Osteoblast (primary cell): ENCODE results near the gene NANOS3. TPM values are rescaled to one million over a fixed set of nuclear protein-coding genes. Genes with fewer than 3 reads are reported as not detected.

Experiments used
- DNase-seq: peaks from one replicate; pipeline ENCODE4 v3.0.0; 2011; ENCODE audit warnings: low spot score, mixed read lengths; ENCODE audit not compliant: insufficient read length; ENCODE audit errors: missing footprints
- H2AFZ ChIP-seq: 2 replicates; pipeline ENCODE4 v1.6.0; 2011; ENCODE audit warnings: mild to moderate bottlenecking, low read length
- H3K27ac ChIP-seq: 2 replicates; pipeline ENCODE4 v1.5.1; 2011; ENCODE audit warnings: mild to moderate bottlenecking, low read depth, low read length, moderate library complexity
- H3K27me3 ChIP-seq: 2 replicates; pipeline ENCODE4 v1.6.0; 2012; ENCODE audit warnings: mild to moderate bottlenecking, control low read depth, inconsistent platforms, low read length, moderate library complexity; ENCODE audit not compliant: insufficient read depth
- H3K36me3 ChIP-seq: 2 replicates; pipeline ENCODE4 v1.5.1; 2011; ENCODE audit warnings: mild to moderate bottlenecking, low read length, control low read depth, moderate library complexity; ENCODE audit not compliant: insufficient read depth
- H3K4me1 ChIP-seq: 2 replicates; pipeline ENCODE4 v1.5.1; 2011; ENCODE audit warnings: mild to moderate bottlenecking, low read length, control low read depth, moderate library complexity; ENCODE audit not compliant: insufficient read depth
- H3K4me2 ChIP-seq: 2 replicates; pipeline ENCODE4 v1.6.0; 2011; ENCODE audit warnings: mild to moderate bottlenecking, low read length; ENCODE audit not compliant: insufficient read depth
- H3K4me3 ChIP-seq: fragments of 200-600 bp; sonication (generic); 3 replicates; pipeline ENCODE4 v1.5.1; 2012; ENCODE audit warnings: mild to moderate bottlenecking, low read length, inconsistent platforms; ENCODE audit not compliant: insufficient read depth
- H3K79me2 ChIP-seq: 2 replicates; pipeline ENCODE4 v1.6.0; 2012; ENCODE audit warnings: mild to moderate bottlenecking, low read length, control low read depth, inconsistent platforms; ENCODE audit not compliant: insufficient read depth
- H3K9me3 ChIP-seq: 2 replicates; pipeline ENCODE4 v1.5.1; 2011; ENCODE audit warnings: low read depth, low read length, control low read depth
- H4K20me1 ChIP-seq: 2 replicates; pipeline ENCODE4 v1.6.0; 2012; ENCODE audit warnings: mild to moderate bottlenecking, low read length, control low read depth; ENCODE audit not compliant: insufficient read depth
- CTCF ChIP-seq: IDR thresholded peaks from 2 replicates; pipeline ENCODE4 v1.5.1; 2011; ENCODE audit warnings: mild to moderate bottlenecking, low read depth, low read length, moderate library complexity; ENCODE audit errors: extremely low read depth
- total RNA-seq: library from RNA; depleted of rRNA; stranded (reverse); fragments of >200 nt; gene quantifications from 2 replicates; pipeline ENCODE4 v1.2.3, GENCODE V29; 2012

Gene NANOS3
- total RNA-seq, 1 donor: not detected

- H2AFZ ChIP-seq: peak overlapping the region; percentile 74
- no peaks in the 10 kb centered on the region for H3K36me3 ChIP-seq
- peak overlapping the region; percentile 82 for H3K4me2 ChIP-seq
- peak overlapping the region; percentile 71 for H3K4me3 ChIP-seq
- peaks cover 3% of the 10 kb centered on the region for H4K20me1 ChIP-seq
- peak overlapping the region; percentile 79 for H3K27ac ChIP-seq
- TF ChIP-seq CTCF: peak; percentile 79
- peak; percentile 100 for DNase-seq
- H3K4me1 ChIP-seq: peaks cover 9% of the 10 kb centered on the region
- H3K9me3 ChIP-seq: no peaks in the 10 kb centered on the region
- H3K27me3 ChIP-seq: peaks cover 8% of the 10 kb centered on the region
- H3K79me2 ChIP-seq: peaks cover 3% of the 10 kb centered on the region
Measured at GRCh38 chr19:13861714-13862531, 15.0 kb upstream of the NANOS3 start.

- Histone ChIP-seq H4K20me1 (peaks cover 3% of the 10 kb centered on the region), H3K36me3 (no peaks in the 10 kb centered on the region), H3K9me3 (no peaks in the 10 kb centered on the region), H3K27ac (no peak overlapping the region), H2AFZ (no peak overlapping the region), H3K79me2 (peaks cover 3% of the 10 kb centered on the region), H3K4me1 (peaks cover 9% of the 10 kb centered on the region), H3K4me3 (no peak overlapping the region), H3K27me3 (peaks cover 8% of the 10 kb centered on the region), H3K4me2 (no peak overlapping the region)
- no peak for TF ChIP-seq CTCF
- peak; percentile 85 for DNase-seq
Measured at GRCh38 chr19:13864046-13864666, 12.8 kb upstream of the NANOS3 start.

- H4K20me1 ChIP-seq: peaks cover 3% of the 10 kb centered on the region
- H2AFZ ChIP-seq: no peak overlapping the region
- peak; percentile 88 for DNase-seq
- no peak overlapping the region for H3K27ac ChIP-seq
- peak overlapping the region; percentile 74 for H3K4me3 ChIP-seq
- peaks cover 3% of the 10 kb centered on the region for H3K79me2 ChIP-seq
- peaks cover 9% of the 10 kb centered on the region for H3K4me1 ChIP-seq
- no peaks in the 10 kb centered on the region for H3K36me3 ChIP-seq
- peaks cover 8% of the 10 kb centered on the region for H3K27me3 ChIP-seq
- H3K4me2 ChIP-seq: peak overlapping the region; percentile 89
- no peak for TF ChIP-seq CTCF
- H3K9me3 ChIP-seq: no peaks in the 10 kb centered on the region
Measured at GRCh38 chr19:13864667-13865570, 12.0 kb upstream of the NANOS3 start.
